Mesothelial cell of epicardium (in vitro differentiated cells): ENCODE results near the gene TMTC2. TPM values are rescaled to one million over a fixed set of nuclear protein-coding genes. Genes with fewer than 3 reads are reported as not detected.

Experiments used
- DNase-seq, 2 experiments: peaks; one replicate each; pipeline ENCODE4 v3.0.0; 2021; ENCODE audit warnings: low spot score in 2 of 2; ENCODE audit not compliant: unreplicated experiment in 2 of 2
- H3K27ac Mint-ChIP-seq: 2 replicates; pipeline ENCODE4 v1.8.0; 2021; ENCODE audit warnings: mixed read lengths
- H3K27me3 Mint-ChIP-seq: 2 replicates; pipeline ENCODE4 v1.8.0; 2021; ENCODE audit warnings: low read depth, mixed read lengths
- H3K36me3 Mint-ChIP-seq: 2 replicates; pipeline ENCODE4 v1.8.0; 2021; ENCODE audit warnings: mixed read lengths
- H3K4me1 Mint-ChIP-seq: 2 replicates; pipeline ENCODE4 v1.8.0; 2021; ENCODE audit warnings: mixed read lengths
- H3K4me3 Mint-ChIP-seq: 2 replicates; pipeline ENCODE4 v1.8.0; 2021; ENCODE audit warnings: mild to moderate bottlenecking, moderate library complexity, mixed read lengths
- H3K9me3 Mint-ChIP-seq: 2 replicates; pipeline ENCODE4 v1.8.0; 2021; ENCODE audit warnings: mixed read lengths
- total RNA-seq: library from RNA; stranded (reverse); gene quantifications from 3 replicates; pipeline ENCODE4 v1.2.1, GENCODE V29; 2021
- TF ChIP-seq, protein P1 (sequence below): fragments of 200-600 bp; sonication (generic); IDR thresholded peaks from one replicate; pipeline ENCODE4 v1.5.0; 2021; ENCODE audit warnings: antibody characterized with exemption; ENCODE audit not compliant: unreplicated experiment

The TMTC2 gene
- total RNA-seq, 1 donor from 2014 or later = 38.3 TPM

- no peak overlapping the region for H3K27ac Mint-ChIP-seq
- H3K9me3 Mint-ChIP-seq = peaks cover 11% of the 10 kb centered on the region
- TF ChIP-seq, protein P1, sequence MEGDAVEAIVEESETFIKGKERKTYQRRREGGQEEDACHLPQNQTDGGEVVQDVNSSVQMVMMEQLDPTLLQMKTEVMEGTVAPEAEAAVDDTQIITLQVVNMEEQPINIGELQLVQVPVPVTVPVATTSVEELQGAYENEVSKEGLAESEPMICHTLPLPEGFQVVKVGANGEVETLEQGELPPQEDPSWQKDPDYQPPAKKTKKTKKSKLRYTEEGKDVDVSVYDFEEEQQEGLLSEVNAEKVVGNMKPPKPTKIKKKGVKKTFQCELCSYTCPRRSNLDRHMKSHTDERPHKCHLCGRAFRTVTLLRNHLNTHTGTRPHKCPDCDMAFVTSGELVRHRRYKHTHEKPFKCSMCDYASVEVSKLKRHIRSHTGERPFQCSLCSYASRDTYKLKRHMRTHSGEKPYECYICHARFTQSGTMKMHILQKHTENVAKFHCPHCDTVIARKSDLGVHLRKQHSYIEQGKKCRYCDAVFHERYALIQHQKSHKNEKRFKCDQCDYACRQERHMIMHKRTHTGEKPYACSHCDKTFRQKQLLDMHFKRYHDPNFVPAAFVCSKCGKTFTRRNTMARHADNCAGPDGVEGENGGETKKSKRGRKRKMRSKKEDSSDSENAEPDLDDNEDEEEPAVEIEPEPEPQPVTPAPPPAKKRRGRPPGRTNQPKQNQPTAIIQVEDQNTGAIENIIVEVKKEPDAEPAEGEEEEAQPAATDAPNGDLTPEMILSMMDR = no peak
- H3K4me3 Mint-ChIP-seq = no peak overlapping the region
- peaks cover 16% of the 10 kb centered on the region for H3K36me3 Mint-ChIP-seq
- no peak for DNase-seq
- H3K4me1 Mint-ChIP-seq = no peaks in the 10 kb centered on the region
- H3K27me3 Mint-ChIP-seq = no peaks in the 10 kb centered on the region
These were observed 162.1 kb downstream of the TMTC2 start for GRCh38 chr12:82848845-82849244.

DNA sequence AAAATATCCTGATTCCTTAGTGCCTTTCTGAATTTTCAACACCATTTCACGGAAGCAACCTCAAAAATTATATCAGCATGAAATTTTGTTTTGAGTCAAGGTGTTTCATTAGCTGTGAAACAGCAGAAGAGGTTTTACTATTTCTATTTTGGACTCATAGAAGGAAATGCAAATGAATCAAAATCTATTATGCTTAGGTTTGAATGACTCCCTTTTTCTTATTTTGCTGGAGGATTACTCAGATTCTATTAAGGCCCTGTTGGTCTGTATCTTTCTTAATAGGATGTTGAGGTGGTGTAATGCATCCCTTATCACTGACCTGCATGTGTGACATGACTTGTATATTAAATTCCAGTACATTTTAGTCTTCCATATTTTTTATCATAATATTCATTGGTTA is 165.8 kb downstream of the TMTC2 start:
- Mint-ChIP-seq H3K36me3 (peaks cover 20% of the 10 kb centered on the region), H3K27ac (no peak overlapping the region), H3K4me1 (peaks cover 1% of the 10 kb centered on the region), H3K27me3 (no peaks in the 10 kb centered on the region), H3K9me3 (peaks cover 3% of the 10 kb centered on the region), H3K4me3 (no peak overlapping the region)
- TF ChIP-seq, protein P1 = no peak
- DNase-seq = no peak

DNA sequence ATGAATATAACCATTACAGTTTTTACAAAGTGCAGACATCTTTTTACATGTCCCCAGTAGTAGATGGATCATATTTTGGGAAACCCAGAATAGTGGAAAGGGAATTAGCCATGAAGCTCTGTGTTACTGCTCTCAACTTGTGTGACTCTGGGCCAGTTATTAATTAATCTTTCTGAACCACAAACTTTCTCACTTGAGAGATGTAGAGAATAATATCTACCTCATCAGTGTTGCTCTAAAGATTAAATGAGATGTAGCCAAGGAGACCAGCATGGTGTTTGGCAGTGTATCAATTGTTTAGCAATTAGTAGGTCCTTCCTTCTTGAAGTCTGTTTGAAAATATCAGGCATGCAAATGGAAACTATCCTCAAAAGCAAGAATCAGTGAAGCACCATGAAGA is 169.2 kb downstream of the TMTC2 start:
- no peak overlapping the region for H3K27ac Mint-ChIP-seq

DNA sequence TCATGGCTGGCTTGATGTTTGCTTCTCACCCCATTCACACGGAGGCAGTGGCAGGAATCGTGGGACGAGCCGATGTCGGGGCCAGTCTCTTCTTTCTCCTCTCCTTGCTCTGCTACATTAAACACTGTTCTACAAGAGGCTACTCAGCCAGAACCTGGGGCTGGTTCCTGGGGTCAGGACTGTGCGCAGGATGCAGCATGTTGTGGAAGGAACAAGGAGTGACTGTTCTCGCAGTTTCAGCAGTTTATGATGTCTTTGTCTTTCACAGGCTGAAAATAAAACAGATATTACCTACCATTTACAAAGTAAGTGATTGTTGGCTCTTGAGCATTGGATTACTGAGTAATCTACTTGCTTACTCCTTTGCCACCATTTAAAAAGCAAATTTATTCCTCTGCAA is 170.6 kb downstream of the TMTC2 start:
- Mint-ChIP-seq H3K9me3 (no peaks in the 10 kb centered on the region), H3K4me1 (peaks cover 15% of the 10 kb centered on the region), H3K27me3 (no peaks in the 10 kb centered on the region), H3K27ac (no peak overlapping the region), H3K36me3 (peaks cover 20% of the 10 kb centered on the region), H3K4me3 (no peak overlapping the region)
- no peak for DNase-seq
- TF ChIP-seq, protein P1 = no peak

More for the DNA sequence above, 169.2 kb downstream of the TMTC2 start:
- H3K4me3 Mint-ChIP-seq = no peak overlapping the region
- DNase-seq = no peak
- no peaks in the 10 kb centered on the region for H3K27me3 Mint-ChIP-seq
- no peaks in the 10 kb centered on the region for H3K9me3 Mint-ChIP-seq
- peaks cover 25% of the 10 kb centered on the region for H3K36me3 Mint-ChIP-seq
- H3K4me1 Mint-ChIP-seq = peaks cover 9% of the 10 kb centered on the region
- TF ChIP-seq, protein P1 = no peak

- peaks cover 20% of the 10 kb centered on the region for H3K36me3 Mint-ChIP-seq
- H3K9me3 Mint-ChIP-seq = no peaks in the 10 kb centered on the region
- no peak for DNase-seq
- TF ChIP-seq, protein P1 = no peak
- H3K4me3 Mint-ChIP-seq = no peak overlapping the region
- no peak overlapping the region for H3K27ac Mint-ChIP-seq
- peaks cover 17% of the 10 kb centered on the region for H3K4me1 Mint-ChIP-seq
- no peaks in the 10 kb centered on the region for H3K27me3 Mint-ChIP-seq
These were observed 171.3 kb downstream of the TMTC2 start for GRCh38 chr12:82857911-82858533.
